CD4-positive, alpha-beta T cell treated with Interleukin-17A for 1 hour (primary cell): ENCODE measurements around the gene TEDC2.

Source experiments
- DNase-seq: peaks from one replicate; pipeline ENCODE4 v3.0.0-alpha.2; 2020

Gene TEDC2

DNA sequence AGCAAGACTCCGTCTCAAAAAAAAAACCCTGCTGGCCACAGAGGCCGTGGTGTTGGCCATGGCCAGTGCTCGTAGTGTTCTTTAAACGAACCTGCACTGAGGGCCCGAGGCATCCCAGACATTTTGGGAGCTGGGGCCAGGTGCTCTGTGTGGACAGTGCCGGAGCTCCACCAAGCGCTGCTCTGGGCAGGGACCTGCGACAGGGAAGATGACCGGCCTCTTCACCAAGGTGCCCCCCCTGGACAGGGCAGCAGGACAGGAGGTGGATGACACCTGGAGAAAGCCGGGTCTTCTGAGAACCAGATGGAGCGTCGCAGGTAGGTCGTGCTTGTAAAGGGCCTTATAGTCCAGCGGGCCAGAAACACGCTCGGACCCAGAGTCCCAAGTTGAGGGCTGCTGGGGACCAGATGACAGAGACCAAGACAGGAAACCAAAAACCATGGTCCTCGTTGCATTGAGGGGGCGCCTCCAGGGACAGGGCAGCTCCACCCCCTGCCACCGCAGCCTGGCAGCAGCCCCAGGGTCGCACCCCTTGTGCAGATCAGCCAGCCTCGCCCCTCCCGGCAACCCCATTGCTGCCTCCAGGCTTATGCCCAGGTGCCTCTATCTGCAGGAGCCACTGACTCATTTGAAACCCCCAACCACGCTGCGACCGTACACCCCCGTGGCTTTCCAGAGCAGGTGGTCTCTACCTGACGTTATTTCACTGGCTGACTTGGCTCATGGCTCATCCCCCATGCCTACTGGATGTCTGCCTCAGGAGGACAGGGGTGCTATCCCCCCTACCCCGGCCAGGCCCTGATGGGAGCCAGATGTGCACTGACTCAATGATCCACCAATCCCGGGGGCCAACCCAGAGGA, 7.0 kb downstream of the TEDC2 start:
- DNase-seq: no peak

DNA sequence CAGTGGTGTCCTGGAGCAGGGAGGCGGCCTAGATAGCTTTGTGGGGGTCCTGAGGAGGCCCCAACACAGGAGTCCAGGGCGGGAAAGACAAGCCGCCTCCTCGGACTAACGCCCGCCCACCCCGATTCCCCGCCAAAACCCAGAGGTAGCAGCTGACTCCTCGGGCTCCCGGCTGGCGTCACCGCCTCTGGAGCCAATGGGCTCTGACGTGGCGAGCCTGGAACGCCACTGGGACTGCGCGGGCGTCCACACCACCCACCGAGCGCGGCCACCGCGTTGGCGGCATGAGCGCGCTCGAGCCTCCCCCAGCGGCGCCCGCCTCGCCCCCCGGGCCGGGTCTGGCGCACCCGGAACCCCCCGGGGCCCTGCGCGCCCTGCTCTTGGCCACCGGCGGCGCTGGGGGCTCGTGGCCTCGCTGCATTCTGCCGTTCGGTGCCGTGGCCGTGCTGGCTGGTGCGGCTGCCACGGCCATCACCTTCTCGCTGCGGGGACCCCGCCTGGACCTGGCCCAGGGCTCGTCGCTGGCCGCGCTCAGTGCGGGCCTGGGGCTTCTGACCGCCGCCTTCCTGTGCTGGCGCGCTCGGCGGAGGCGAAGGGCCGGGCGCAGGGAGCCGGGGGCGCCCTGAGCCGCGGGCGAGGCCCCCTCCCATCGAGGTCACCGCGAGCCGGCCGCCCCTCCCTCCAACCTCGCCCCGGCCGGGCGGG, 7.8 kb downstream of the TEDC2 start:
- no peak for DNase-seq

DNA sequence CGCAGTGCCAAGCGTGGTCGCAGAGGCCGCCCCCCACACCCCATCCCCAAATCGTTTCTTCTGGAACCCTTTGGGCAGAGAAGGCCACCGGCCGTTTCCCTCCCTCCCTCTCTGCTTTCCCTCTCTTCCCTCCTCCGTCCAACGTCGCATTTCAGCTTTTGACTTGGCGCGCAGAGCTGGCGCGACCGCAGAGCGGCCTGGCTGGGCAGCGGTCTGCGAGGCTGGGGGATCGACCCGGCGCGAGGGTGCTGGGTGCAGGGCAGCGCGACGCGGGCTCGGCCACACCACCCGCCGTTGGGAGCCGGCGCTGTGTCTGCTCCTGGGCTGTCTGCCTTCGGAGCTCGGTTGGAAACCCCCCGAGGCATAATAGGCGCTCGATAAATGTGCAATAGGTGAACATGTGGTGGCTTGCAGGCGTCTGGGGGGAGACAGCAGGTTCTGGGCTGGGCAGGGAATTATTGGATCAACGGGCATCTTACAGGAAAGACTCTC, 8.4 kb downstream of the TEDC2 start:
- DNase-seq: peak; percentile 19

DNA sequence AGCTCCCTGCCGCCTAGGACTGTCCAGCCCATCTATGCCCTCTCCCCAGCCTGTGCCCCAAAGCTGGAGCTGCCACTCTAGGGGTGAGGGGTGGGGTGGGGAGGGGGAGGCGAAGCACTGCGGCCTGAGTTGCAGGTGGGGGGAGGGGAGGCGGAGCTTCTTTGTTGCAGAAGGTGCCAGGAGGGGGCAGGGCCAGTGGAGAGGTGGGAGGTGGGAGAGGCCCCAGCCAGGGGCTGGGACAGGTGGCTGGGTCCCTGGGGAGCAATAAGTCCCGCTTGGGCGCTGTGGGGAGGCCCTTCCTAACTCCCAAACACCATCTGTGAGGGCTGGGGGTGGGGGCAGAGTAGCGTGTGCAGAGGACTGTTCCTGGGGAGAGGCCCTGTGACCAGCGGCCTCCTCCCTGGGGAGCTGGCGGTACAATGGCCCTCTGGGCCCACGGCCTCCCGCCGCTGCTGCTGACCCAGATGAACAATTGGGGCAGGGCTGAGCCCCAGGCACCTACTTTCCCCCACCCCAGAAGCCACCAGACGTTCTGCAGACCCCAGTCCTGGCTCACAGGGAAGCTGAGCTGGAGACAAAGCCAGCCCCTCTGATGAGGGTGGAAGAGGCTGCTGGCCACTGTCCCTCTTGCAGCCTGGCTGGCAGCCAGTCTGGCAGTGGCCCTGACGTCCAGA, 9.0 kb downstream of the TEDC2 start:
- DNase-seq: no peak

DNA sequence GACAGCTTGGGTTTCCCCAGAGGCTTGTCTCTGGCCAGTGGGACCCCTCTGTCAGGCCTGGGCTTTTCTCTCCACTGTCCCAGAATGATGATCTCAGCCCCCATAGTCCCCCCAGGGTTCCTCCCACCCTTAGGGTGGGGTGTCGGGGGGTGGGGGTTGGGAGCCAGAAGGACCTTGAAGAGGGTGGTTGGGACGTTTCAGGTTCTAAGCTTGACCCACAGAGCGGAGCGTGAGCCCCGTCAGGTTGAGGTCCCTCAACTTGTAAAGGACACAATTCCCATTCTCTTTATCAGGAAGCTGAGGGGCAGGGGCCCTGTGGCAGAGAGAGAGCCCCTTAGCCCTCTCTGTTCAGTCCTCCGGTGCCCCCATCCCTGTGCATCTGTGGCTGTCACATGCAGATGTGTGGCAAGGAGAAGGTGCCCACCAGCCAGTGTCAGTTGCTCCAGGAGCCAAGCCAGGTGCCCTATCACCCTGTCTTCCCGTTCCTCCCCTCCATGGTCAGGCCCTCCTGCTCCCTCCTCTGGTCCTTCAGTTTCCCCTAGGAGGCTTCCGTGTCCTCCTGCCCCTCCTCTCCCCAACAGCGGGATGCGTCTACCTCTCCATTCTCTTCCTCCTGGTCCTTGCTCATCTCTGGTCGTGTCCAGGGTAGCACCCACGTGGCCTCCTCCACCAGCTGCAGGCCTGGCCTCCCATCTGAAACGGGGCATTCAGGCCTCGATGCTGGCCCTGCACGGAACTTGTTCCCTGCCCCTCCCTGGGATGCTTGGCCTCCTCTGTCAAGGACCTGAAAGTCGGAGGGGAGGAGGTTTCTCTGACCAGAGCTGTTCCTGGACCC, 9.7 kb downstream of the TEDC2 start:
- DNase-seq: no peak

DNA sequence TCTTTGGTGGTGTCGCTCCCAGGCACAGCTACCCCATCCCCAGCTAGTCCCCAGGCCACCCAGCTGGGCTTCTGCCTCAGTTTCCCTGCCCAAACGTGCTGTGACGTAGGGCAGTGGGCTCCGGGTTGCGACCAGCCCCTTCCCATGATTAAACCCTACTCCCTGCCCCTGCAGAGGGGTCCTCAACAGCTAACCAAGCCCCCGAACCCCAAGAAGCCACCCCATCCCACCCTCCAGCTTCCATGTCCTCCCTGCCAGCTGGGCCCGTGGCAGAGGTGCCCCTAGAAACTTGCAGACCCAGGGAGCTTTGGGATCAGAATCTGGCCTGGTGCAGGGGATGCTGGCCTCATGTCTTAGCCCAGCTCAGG, 10.3 kb downstream of the TEDC2 start:
- no peak for DNase-seq

DNA sequence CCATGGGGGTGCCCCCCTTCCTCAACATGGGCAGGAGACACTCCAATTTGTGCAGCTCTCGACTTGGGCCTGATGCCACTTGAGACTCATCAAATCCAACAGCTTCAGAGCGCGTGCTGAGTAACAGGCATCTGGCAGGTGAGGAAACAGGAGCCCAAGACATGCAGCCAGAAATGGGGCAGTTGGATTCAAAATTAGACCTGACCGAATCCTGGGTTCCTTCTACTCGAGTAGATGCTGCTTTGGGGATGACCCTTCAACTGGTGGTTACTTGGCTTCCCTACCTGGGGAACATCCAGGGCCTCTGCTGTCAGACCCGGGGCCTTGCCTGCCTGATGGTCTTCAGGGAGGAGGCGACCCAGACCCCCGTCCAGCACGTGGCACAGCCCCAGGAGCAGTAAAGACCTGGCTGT, 10.7 kb downstream of the TEDC2 start:
- DNase-seq: no peak

DNA sequence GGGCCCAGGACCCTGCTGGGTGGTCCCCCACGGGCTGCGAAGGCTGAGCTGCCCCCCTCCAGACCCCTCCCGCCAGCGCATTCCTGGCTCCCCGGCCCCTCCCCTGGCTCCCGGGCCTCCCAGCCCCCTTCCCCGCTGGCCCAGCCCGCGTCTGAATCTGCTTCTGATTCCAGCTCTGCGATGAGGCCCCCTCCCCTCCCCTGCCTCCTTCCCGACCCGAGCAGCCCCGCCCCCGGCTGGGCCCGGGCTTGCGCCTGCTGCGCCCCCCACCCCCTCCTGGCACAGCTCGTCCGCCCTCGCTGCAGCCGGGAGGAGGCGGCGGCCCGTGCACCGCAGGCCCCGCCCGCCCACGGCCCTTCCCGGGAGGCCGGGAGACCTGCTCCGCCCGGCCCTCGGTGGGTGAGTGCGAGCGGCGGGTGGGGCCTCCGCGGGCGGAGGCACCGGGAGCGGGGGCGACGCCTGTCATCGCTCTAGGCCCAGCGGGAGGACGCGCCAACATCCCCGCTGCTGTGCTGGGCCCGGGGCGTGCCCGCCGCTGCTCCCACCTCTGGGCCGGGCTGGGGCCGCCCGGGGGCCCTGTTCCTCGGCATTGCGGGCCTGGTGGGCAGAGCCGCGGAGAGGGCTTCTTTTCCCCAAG, 11.2 kb downstream of the TEDC2 start, which contains the start of gene NTN3:
Gene NTN3, plus strand, starts transcription at position 282 of the 637 bp plus-strand sequence. CDS start 405 bp downstream, outside the sequence.
- no peak for DNase-seq

DNA sequence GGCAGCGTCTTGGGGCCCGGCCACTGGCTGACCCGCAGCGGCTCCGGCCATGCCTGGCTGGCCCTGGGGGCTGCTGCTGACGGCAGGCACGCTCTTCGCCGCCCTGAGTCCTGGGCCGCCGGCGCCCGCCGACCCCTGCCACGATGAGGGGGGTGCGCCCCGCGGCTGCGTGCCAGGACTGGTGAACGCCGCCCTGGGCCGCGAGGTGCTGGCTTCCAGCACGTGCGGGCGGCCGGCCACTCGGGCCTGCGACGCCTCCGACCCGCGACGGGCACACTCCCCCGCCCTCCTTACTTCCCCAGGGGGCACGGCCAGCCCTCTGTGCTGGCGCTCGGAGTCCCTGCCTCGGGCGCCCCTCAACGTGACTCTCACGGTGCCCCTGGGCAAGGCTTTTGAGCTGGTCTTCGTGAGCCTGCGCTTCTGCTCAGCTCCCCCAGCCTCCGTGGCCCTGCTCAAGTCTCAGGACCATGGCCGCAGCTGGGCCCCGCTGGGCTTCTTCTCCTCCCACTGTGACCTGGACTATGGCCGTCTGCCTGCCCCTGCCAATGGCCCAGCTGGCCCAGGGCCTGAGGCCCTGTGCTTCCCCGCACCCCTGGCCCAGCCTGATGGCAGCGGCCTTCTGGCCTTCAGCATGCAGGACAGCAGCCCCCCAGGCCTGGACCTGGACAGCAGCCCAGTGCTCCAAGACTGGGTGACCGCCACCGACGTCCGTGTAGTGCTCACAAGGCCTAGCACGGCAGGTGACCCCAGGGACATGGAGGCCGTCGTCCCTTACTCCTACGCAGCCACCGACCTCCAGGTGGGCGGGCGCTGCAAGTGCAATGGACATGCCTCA, 12.0 kb downstream of the TEDC2 start:
- no peak for DNase-seq

DNA sequence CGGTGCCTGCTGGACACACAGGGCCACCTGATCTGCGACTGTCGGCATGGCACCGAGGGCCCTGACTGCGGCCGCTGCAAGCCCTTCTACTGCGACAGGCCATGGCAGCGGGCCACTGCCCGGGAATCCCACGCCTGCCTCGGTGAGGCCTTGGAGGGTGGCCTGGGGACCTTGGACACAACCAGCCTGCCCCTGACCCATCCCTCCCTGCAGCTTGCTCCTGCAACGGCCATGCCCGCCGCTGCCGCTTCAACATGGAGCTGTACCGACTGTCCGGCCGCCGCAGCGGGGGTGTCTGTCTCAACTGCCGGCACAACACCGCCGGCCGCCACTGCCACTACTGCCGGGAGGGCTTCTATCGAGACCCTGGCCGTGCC, 12.6 kb downstream of the TEDC2 start:
- no peak for DNase-seq

DNA sequence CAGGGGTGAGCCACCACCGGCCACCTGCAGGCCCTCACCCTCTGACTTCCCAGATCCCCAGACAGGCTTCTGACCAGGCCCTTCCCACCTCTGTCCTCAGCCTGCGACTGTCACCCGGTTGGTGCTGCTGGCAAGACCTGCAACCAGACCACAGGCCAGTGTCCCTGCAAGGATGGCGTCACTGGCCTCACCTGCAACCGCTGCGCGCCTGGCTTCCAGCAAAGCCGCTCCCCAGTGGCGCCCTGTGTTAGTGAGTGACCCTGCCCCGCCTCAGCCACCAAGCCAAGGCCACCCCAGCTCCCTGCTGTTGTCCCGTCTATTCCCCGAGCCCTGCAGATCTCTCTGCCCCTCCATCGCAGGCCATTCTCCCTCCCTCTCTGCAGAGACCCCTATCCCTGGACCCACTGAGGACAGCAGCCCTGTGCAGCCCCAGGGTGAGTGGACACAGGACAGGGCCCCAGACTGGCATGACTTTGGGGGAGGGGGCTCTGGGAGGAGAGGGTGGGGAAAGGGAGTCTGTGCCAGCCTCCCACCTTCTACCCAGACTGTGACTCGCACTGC, 13.1 kb downstream of the TEDC2 start:
- no peak for DNase-seq

DNA sequence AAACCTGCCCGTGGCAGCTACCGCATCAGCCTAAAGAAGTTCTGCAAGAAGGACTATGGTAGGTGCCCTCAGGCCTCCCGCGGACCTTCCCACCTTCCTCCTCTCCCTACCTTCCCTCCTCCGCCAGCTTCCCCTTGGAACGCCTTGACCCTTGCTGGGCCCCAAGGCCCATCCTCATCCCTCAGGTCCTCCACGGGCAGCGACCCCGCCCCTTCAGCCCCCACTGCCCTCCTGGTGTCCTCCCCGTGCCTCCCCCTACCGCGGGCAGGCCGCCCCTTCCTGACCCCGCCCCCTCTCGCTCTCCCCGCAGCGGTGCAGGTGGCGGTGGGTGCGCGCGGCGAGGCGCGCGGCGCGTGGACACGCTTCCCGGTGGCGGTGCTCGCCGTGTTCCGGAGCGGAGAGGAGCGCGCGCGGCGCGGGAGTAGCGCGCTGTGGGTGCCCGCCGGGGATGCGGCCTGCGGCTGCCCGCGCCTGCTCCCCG, 13.6 kb downstream of the TEDC2 start:
- DNase-seq: peak; percentile 38

DNA sequence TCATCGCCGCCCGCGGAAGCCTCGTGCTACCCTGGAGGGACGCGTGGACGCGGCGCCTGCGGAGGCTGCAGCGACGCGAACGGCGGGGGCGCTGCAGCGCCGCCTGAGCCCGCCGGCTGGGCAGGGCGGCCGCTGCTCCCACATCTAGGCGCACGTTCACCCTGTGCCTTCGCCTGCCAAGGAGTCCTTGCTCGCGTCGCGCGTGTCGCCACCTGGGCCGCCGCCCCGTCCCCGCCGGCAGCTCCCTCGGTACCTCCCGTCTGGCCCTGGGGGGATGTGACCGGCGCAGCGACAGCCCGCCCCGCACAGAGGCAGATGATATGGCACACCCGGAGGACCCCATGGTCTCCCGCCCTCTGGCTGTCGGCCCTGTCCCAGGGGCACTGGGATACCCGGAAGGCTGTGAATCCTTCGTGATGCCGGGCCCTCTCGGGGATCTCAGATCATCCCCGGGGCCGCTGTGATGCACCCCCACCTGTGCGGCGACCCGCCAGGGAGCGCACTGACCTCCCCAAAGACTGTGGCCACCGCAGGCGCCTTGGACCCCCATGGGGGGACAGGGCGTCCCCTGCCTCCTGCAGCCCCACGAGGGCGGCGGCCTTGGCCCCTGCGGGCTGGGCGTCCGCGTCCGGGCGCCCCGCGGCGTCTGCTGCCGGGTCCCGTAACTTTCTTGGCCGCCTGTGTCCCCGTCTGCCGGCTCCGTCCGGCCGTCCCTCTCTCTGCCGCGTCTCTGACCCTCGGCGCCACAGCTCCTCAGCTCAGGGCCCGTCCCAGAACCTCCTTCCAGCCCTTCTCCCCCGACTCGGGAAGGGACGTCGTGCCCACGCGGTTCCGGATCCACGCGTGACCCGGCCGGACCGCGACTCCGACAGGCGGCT, 14.3 kb downstream of the TEDC2 start:
- peak; percentile 63 for DNase-seq

DNA sequence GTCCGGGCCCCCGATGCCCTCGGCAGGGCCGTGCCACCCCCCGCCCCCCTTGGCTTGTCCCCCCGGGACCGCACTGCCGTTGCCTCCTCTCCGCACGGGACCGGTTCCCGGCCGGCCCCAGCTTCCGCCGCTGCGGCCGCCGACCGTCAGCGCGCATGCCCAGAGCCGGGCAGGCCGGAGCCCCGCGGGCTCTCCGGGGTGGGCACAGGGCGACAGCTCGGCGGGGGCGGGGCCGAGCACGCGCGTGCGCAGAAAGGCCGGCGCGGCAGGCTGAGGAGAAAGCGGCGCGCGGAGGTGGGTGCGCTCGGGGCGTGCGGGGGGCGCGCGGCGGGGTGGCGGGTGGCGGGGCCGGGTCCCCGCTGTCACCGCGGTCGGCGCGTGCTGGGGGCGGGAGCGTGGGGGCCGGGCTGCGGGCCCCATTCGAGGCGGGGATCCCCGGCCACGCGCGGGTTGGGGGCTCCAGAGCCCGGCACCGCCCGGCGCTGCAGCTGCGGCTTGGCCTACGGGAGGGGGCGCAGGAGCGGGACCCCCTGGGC, 15.0 kb downstream of the TEDC2 start, which contains the start of gene TBC1D24:
Gene TBC1D24, plus strand, starts transcription at position 251 of the 536 bp plus-strand sequence. CDS start 21,022 bp downstream, outside the sequence.
- DNase-seq: peak; percentile 85

DNA sequence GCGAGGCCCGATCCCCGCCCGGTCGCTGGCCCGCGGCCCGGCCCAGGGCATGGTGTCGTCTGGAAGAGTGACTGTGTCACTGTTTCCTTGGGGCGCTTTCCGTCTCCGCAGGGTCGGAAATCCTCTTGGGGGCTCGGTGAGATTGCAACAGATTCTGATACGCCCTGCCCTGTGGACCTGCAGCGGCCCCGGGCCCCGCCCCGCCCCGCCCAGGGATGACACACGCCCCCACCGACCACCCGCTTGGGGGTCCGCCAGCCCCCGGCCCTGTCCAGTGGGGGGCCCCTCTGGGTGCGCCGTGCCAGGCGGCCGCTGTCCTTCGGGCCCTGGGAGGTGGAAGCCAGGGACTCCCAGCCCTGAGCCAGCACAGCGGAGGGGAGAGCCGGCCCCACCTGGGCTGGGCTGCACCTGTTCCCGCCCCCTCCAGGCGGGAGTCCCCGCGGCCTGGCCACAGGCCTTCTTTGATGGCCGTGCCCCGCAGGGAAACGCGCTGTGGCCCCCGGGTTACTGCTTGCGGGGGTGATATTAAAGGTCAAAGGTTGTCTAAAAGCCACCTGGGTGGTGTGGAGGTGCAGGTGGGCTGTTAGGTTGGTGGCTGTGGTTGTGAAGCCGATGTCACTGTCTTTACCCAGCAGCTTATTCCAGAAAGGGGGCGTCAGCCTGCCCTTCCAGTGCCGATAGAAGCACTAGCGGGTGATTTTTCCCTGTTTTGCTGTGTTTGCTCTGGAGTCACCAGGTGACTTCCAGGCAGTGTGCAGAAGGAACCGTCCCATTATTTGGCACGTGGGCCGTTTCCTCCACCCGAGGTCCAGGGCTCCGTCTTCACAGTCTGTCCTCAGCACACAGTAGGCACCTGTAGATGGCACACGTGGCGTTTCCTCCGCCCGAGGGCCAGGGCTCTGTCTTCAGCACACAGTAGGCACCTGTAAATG, 15.8 kb downstream of the TEDC2 start:
- DNase-seq: peak; percentile 28

DNA sequence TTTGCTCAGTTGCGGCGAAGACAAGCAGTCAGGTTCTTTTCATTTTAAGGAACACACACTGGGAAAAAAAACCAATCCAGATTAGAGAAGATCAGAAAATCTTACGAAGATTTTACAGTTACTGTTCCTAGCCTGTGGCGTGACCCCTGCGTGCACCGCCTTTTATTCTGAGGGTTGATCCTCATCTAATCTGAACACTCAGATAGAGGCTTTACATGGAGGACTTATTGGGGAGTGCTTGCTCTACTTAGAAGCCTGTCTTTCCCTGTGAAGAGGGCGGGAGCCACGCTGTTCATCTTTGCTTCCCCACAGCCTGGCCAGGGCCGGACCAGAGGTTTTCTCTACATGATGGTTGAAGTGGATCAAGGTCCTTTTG, 16.4 kb downstream of the TEDC2 start:
- no peak for DNase-seq

DNA sequence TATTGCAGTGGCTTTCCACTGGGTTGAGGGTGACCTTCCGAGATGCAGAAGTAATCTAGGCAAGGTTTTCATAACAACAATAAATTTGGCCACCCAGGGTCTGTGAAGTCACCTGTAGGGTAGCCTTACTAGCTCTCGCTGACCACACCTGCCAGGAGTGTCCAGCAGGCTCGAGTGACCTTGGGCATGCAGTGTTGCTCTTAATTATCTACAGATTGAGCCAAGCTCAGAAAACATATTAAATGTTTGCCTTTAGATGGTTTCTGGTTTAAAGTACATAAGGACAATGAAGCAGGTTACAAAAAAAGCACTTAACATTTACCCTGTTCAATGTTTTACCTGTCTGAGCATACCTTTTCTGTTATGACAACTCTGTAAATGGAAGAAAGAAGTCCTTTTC, 16.8 kb downstream of the TEDC2 start:
- DNase-seq: no peak

DNA sequence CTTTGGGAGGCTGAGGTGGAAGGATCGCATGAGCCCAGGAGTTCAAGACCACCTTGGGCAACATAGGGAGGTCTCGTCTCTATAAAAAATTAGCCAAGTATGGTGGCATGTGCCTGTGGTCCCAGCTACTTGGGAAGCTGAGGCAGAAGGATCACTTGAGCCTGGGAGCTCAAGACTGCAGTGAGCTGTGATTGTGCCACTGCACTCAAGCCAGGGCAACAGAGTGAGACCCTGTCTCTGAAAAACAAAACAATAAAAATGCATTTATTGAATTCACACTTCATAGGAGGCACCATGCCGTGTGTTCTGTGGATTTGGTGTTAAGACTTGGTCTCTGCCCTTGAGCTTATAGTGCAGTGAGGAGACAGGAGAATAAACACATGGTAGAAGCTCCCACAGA, 17.4 kb downstream of the TEDC2 start:
- DNase-seq: no peak
